ENCODE measurements around the gene HDAC4. TPM values are rescaled to one million over a fixed set of nuclear protein-coding genes. Genes with fewer than 3 reads are reported as not detected.

HDAC4 gene
- total RNA-seq, 4 donors from 2014 or later = 51.4 to 107 (median 70.8) TPM

GRCh38 chr2:239309398-239310245 lies 91.2 kb downstream of the HDAC4 start:
- Histone ChIP-seq H3K4me3 (peak overlapping the region; percentile 47), H3K27ac (peak overlapping the region; percentile 71)

GRCh38 chr2:239308661-239309397 lies 92.0 kb downstream of the HDAC4 start:
- peak; percentile 74 to 85 for DNase-seq (ENCODE audit: low spot score in 2 of 2)
- H3K4me3 ChIP-seq = peak overlapping the region; percentile 47
- WGBS = 28% methylated on average over 33 of the region's 33 CpGs
- peak overlapping the region; percentile 71 for H3K27ac ChIP-seq
- no peaks in the 10 kb centered on the region for H3K36me3 ChIP-seq
- TF ChIP-seq CTCF (IDR thresholded peaks at IDR 0.05) (no peak), POLR2AphosphoS5 (IDR thresholded peaks at IDR 0.05) (no peak), EP300 (IDR thresholded peaks at IDR 0.05) (no peak), POLR2A (IDR thresholded peaks at IDR 0.05) (no peak)
- no peaks in the 10 kb centered on the region for H3K27me3 ChIP-seq
- no peaks in the 10 kb centered on the region for H3K9me3 ChIP-seq
- H3K4me1 ChIP-seq = peaks cover 72% of the 10 kb centered on the region

More at GRCh38 chr2:239309398-239310245, 91.2 kb downstream of the HDAC4 start:
- WGBS = 58% methylated on average over 9 of the region's 18 CpGs
- Histone ChIP-seq H3K27me3 (no peaks in the 10 kb centered on the region), H3K9me3 (no peaks in the 10 kb centered on the region), H3K36me3 (no peaks in the 10 kb centered on the region), H3K4me1 (peaks cover 65% of the 10 kb centered on the region)
- no peak for TF ChIP-seq EP300 (IDR thresholded peaks at IDR 0.05)
- no peak for TF ChIP-seq CTCF (IDR thresholded peaks at IDR 0.05)
- TF ChIP-seq POLR2A (IDR thresholded peaks at IDR 0.05) = no peak
- TF ChIP-seq POLR2AphosphoS5 (IDR thresholded peaks at IDR 0.05) = no peak
- DNase-seq (ENCODE audit: low spot score in 2 of 2) = peak; percentile 60 to 71

GRCh38 chr2:239307921-239308613 lies 92.8 kb downstream of the HDAC4 start:
- Histone ChIP-seq H3K4me1 (peaks cover 69% of the 10 kb centered on the region), H3K27me3 (no peaks in the 10 kb centered on the region), H3K27ac (peak overlapping the region; percentile 71), H3K9me3 (no peaks in the 10 kb centered on the region), H3K4me3 (peak overlapping the region; percentile 47), H3K36me3 (no peaks in the 10 kb centered on the region)
- 65% methylated on average over 14 of the region's 16 CpGs for WGBS
- DNase-seq (ENCODE audit: low spot score in 2 of 2) = peak; percentile 62 to 76
- TF ChIP-seq CTCF (IDR thresholded peaks at IDR 0.05) = no peak
- TF ChIP-seq EP300 (IDR thresholded peaks at IDR 0.05) = no peak
- no peak for TF ChIP-seq POLR2AphosphoS5 (IDR thresholded peaks at IDR 0.05)
- no peak for TF ChIP-seq POLR2A (IDR thresholded peaks at IDR 0.05)

- H3K4me3 ChIP-seq = no peak overlapping the region
- no peak for TF ChIP-seq POLR2AphosphoS5 (IDR thresholded peaks at IDR 0.05)
- no peak for TF ChIP-seq EP300 (IDR thresholded peaks at IDR 0.05)
- TF ChIP-seq CTCF (IDR thresholded peaks at IDR 0.05) = no peak
- TF ChIP-seq POLR2A (IDR thresholded peaks at IDR 0.05) = no peak
- H3K27me3 ChIP-seq = no peaks in the 10 kb centered on the region
- no peaks in the 10 kb centered on the region for H3K36me3 ChIP-seq
- no peak for DNase-seq (ENCODE audit: low spot score in 2 of 2)
- H3K9me3 ChIP-seq = no peaks in the 10 kb centered on the region
- no peak overlapping the region for H3K27ac ChIP-seq
- WGBS = 85% methylated on average over 6 of the region's 8 CpGs
- H3K4me1 ChIP-seq = peaks cover 63% of the 10 kb centered on the region
Observed at GRCh38 chr2:239307221-239307569, 93.6 kb downstream of the HDAC4 start.
